GM12891 (cell line): ENCODE measurements around the gene COL1A2.

Source experiments
- POLR2A ChIP-seq: IDR thresholded peaks from 2 replicates; pipeline ENCODE4 v1.6.1; 2011; ENCODE audit warnings: low read depth, low read length, control low read depth
- POLR2AphosphoS5 ChIP-seq: IDR thresholded peaks from 2 replicates; pipeline ENCODE4 v1.6.1; 2011; ENCODE audit warnings: low read depth, low read length, control low read depth
- TAF1 ChIP-seq: IDR thresholded peaks from 2 replicates; pipeline ENCODE4 v1.6.1; 2011; ENCODE audit warnings: low read depth, low read length, control low read depth

DNA sequence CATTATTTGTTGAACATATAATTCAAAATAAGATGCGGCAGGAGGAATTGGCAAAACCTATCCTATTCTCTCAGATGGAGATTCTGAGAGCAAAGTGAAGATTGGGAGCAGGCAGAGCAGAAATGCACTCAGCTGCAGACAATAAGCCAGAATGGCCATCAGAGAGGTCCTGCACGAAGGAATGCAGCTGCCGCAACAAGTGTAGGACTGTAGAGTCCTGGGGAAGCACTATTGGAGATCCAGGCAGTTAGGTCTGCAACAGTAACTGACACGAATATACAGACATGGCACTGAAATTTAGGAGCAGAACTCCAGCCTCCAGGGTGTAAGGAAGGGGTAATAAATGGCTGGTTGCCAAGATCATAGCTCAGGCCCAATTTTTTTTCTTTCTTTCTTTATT is 10.4 kb upstream of the COL1A2 start:
- no peak for TF ChIP-seq POLR2A
- no peak for TF ChIP-seq POLR2AphosphoS5
- no peak for TF ChIP-seq TAF1
